GM23248 (cell line): ENCODE data around the gene PXT1. TPM values are rescaled to one million over a fixed set of nuclear protein-coding genes. Genes with fewer than 3 reads are reported as not detected.
"Not testable (repeated sequence)": the region's sequence is repeated elsewhere in the genome, so short reads cannot be mapped to it uniquely, and the experiment has no call there.

Experiments
- DNase-seq: peaks from one replicate; pipeline ENCODE4 v3.0.0-alpha.2; 2015
- H2AFZ ChIP-seq: fragments of 200-600 bp; sonication (generic); 2 replicates; pipeline ENCODE4 v1.6.1; 2016; ENCODE audit warnings: antibody characterized with exemption
- H3F3A ChIP-seq: fragments of 200-600 bp; sonication (generic); 2 replicates; pipeline ENCODE4 v1.6.1; 2016; ENCODE audit warnings: mild to moderate bottlenecking, antibody characterized with exemption, mixed run types; ENCODE audit not compliant: insufficient read depth
- H3K27ac ChIP-seq: fragments of 200-600 bp; sonication (generic); 2 replicates; pipeline ENCODE4 v1.5.1; 2016; ENCODE audit warnings: mild to moderate bottlenecking
- H3K27me3 ChIP-seq: fragments of 200-600 bp; sonication (generic); replicated peaks from 2 replicates; pipeline ENCODE4 v1.6.1; 2016; ENCODE audit warnings: mild to moderate bottlenecking; ENCODE audit not compliant: insufficient read depth
- H3K36me3 ChIP-seq: fragments of 200-600 bp; sonication (generic); 2 replicates; pipeline ENCODE4 v1.6.1; 2016; ENCODE audit warnings: low read depth, mild to moderate bottlenecking
- H3K4me1 ChIP-seq: fragments of 200-600 bp; sonication (generic); 2 replicates; pipeline ENCODE4 v1.6.1; 2016; ENCODE audit warnings: mild to moderate bottlenecking; ENCODE audit not compliant: insufficient read depth
- H3K4me2 ChIP-seq: fragments of 200-600 bp; sonication (generic); one replicate; pipeline ENCODE4 v1.6.1; 2016; ENCODE audit warnings: mild to moderate bottlenecking; ENCODE audit not compliant: unreplicated experiment
- H3K4me3 ChIP-seq: fragments of 200-600 bp; sonication (generic); 2 replicates; pipeline ENCODE4 v1.5.1; 2016; ENCODE audit warnings: mild to moderate bottlenecking
- H3K79me2 ChIP-seq: fragments of 200-600 bp; sonication (generic); 2 replicates; pipeline ENCODE4 v1.6.1; 2016; ENCODE audit warnings: mild to moderate bottlenecking; ENCODE audit not compliant: insufficient read depth
- H3K9ac ChIP-seq: fragments of 200-600 bp; sonication (generic); 2 replicates; pipeline ENCODE4 v1.6.1; 2016; ENCODE audit warnings: mild to moderate bottlenecking
- H3K9me2 ChIP-seq: fragments of 200-600 bp; sonication (generic); 2 replicates; pipeline ENCODE4 v1.6.1; 2016; ENCODE audit warnings: mixed run types, mild to moderate bottlenecking, moderate library complexity; ENCODE audit not compliant: insufficient read depth
- H3K9me3 ChIP-seq: fragments of 200-600 bp; sonication (generic); one replicate; pipeline ENCODE4 v1.6.1; 2017; ENCODE audit warnings: low read depth
- H4K20me1 ChIP-seq: fragments of 200-600 bp; sonication (generic); 2 replicates; pipeline ENCODE4 v1.6.0; 2016; ENCODE audit not compliant: insufficient read depth
- EZH2 ChIP-seq: fragments of 200-600 bp; sonication (generic); IDR thresholded peaks from 2 replicates; pipeline ENCODE4 v1.6.1; 2018; ENCODE audit warnings: antibody characterized with exemption, mild to moderate bottlenecking; ENCODE audit not compliant: insufficient read depth, poor library complexity, severe bottlenecking
- EZH2phosphoT487 ChIP-seq: fragments of 200-600 bp; sonication (generic); IDR thresholded peaks from 2 replicates; pipeline ENCODE4 v1.6.1; 2018; ENCODE audit warnings: antibody characterized with exemption, moderate library complexity, mild to moderate bottlenecking, low read depth; ENCODE audit not compliant: insufficient read depth
- WGBS, 2 experiments: methylation state at CpG; one replicate each; pipeline ENCODE4 v1.1.6; 2015 to 2017; ENCODE audit warnings: low lambda C conversion rate in 2 of 2, low coverage in 1 of 2; ENCODE audit errors: missing lambda C conversion rate in 2 of 2; 5-methylcytosine and 5-hydroxymethylcytosine counted together
- in situ Hi-C: fragments of 300-500 bp; cut with MboI; formaldehyde crosslinking; loops from 2 replicates; pipeline ENCODE4 v1.15.0; 2020
- polyA plus RNA-seq: library from polyadenylated mRNA; unstranded; fragments of >200 nt; fragmentation: Nextera tagmentation; extraction: Ambion mirVana; gene quantifications from 2 replicates; pipeline ENCODE4 v1.2.1, GENCODE V29; 2016
- total RNA-seq: library from RNA; depleted of rRNA; stranded (reverse); fragments of >200 nt; shearing (Covaris generic); gene quantifications from 2 replicates; pipeline ENCODE4 v1.2.3, GENCODE V29; 2014

The PXT1 gene
- total and polyA plus RNA-seq, 2 experiments from 2014 or later = not detected

GRCh38 chr6:36488221-36488620, 45.6 kb upstream of the PXT1 start:
- Histone ChIP-seq H3K27ac (0 out of 2 replicates have a peak overlapping the region, but pooled peaks have one; percentile 15), H3K9me3 (no peaks in the 10 kb centered on the region), H3K4me2 (peak overlapping the region; percentile 36), H3K9me2 (no peaks in the 10 kb centered on the region), H3K4me3 (no peak overlapping the region), H2AFZ (no peak overlapping the region), H3F3A (peaks cover 70% of the 10 kb centered on the region), H3K4me1 (peaks cover 13% of the 10 kb centered on the region), H3K9ac (no peak overlapping the region), H4K20me1 (no peaks in the 10 kb centered on the region), H3K36me3 (peaks cover 59% of the 10 kb centered on the region), H3K79me2 (no peaks in the 10 kb centered on the region), H3K27me3 (no peaks in the 10 kb centered on the region)
- TF ChIP-seq EZH2 (no peak), EZH2phosphoT487 (no peak)
- no peak for DNase-seq
- in situ Hi-C loops = no loop called here

- WGBS, 2 experiments = 76 to 78% methylated on average over 1 of the region's 1 CpG
- H4K20me1 ChIP-seq = no peaks in the 10 kb centered on the region
- peak overlapping the region; percentile 36 for H3K4me2 ChIP-seq
- peaks cover 62% of the 10 kb centered on the region for H3K36me3 ChIP-seq
- TF ChIP-seq EZH2phosphoT487 (no peak), EZH2 (no peak)
- H3K27me3 ChIP-seq = no peaks in the 10 kb centered on the region
- peaks cover 66% of the 10 kb centered on the region for H3F3A ChIP-seq
- peaks cover 13% of the 10 kb centered on the region for H3K4me1 ChIP-seq
- in situ Hi-C loops = no loop called here
- no peaks in the 10 kb centered on the region for H3K79me2 ChIP-seq
- H3K9me2 ChIP-seq = no peaks in the 10 kb centered on the region
- H3K4me3 ChIP-seq = no peak overlapping the region
- 0 out of 2 replicates have a peak overlapping the region, but pooled peaks have one; percentile 15 for H3K27ac ChIP-seq
- peak; percentile 34 for DNase-seq
- H2AFZ ChIP-seq = no peak overlapping the region
- H3K9ac ChIP-seq = no peak overlapping the region
- H3K9me3 ChIP-seq = no peaks in the 10 kb centered on the region
Measured at GRCh38 chr6:36487698-36488097, 45.0 kb upstream of the PXT1 start.

GRCh38 chr6:36484736-36485135, 42.1 kb upstream of the PXT1 start:
- Histone ChIP-seq H2AFZ (no peak overlapping the region), H3F3A (peaks cover 56% of the 10 kb centered on the region), H3K9me2 (no peaks in the 10 kb centered on the region), H3K27ac (no peak overlapping the region), H3K4me1 (peaks cover 13% of the 10 kb centered on the region), H3K4me3 (no peak overlapping the region), H3K4me2 (no peak overlapping the region), H3K79me2 (peaks cover 14% of the 10 kb centered on the region), H3K9ac (no peak overlapping the region), H3K36me3 (peaks cover 86% of the 10 kb centered on the region), H4K20me1 (no peaks in the 10 kb centered on the region), H3K27me3 (no peaks in the 10 kb centered on the region), H3K9me3 (no peaks in the 10 kb centered on the region)
- 87 to 90% methylated on average over 5 of the region's 5 CpGs for WGBS, 2 experiments
- DNase-seq = no peak
- TF ChIP-seq EZH2 (no peak), EZH2phosphoT487 (no peak)
- in situ Hi-C loops = no loop called here

GRCh38 chr6:36483326-36483725, 40.7 kb upstream of the PXT1 start:
- H3K9ac ChIP-seq, H2AFZ ChIP-seq, H3K27ac ChIP-seq, H3K4me2 ChIP-seq, H3K9me2 ChIP-seq, H3K4me3 ChIP-seq, H4K20me1 ChIP-seq, H3K9me3 ChIP-seq, in situ Hi-C loops, H3K27me3 ChIP-seq, DNase-seq: not testable (repeated sequence)
- Histone ChIP-seq H3K36me3 (peaks cover 75% of the 10 kb centered on the region), H3F3A (peaks cover 57% of the 10 kb centered on the region), H3K79me2 (peaks cover 27% of the 10 kb centered on the region), H3K4me1 (peaks cover 11% of the 10 kb centered on the region)
- 93 to 99% methylated on average over 5 of the region's 5 CpGs for WGBS, 2 experiments

GRCh38 chr6:36479256-36479655, 36.6 kb upstream of the PXT1 start:
- in situ Hi-C loops = no loop called here
- H3K27me3 ChIP-seq = no peaks in the 10 kb centered on the region
- no peak overlapping the region for H2AFZ ChIP-seq
- no peak overlapping the region for H3K9ac ChIP-seq
- no peaks in the 10 kb centered on the region for H3K9me2 ChIP-seq
- no peaks in the 10 kb centered on the region for H3K9me3 ChIP-seq
- no peaks in the 10 kb centered on the region for H3K4me1 ChIP-seq
- WGBS, 2 experiments = 100% methylated on average over 1 of the region's 1 CpG
- H3K27ac ChIP-seq = no peak overlapping the region
- peaks cover 48% of the 10 kb centered on the region for H3K36me3 ChIP-seq
- H3K4me2 ChIP-seq = no peak overlapping the region
- TF ChIP-seq EZH2phosphoT487 (no peak), EZH2 (no peak)
- 0 out of 2 replicates have a peak, but pooled peaks cover 4% of the 10 kb centered on the region for H4K20me1 ChIP-seq
- H3F3A ChIP-seq = peaks cover 42% of the 10 kb centered on the region; the same call in 1 of the 2 replicates
- no peak for DNase-seq
- H3K4me3 ChIP-seq = no peak overlapping the region
- peaks cover 63% of the 10 kb centered on the region for H3K79me2 ChIP-seq
